ENCODE measurements around the gene MAP7D3.

DNA sequence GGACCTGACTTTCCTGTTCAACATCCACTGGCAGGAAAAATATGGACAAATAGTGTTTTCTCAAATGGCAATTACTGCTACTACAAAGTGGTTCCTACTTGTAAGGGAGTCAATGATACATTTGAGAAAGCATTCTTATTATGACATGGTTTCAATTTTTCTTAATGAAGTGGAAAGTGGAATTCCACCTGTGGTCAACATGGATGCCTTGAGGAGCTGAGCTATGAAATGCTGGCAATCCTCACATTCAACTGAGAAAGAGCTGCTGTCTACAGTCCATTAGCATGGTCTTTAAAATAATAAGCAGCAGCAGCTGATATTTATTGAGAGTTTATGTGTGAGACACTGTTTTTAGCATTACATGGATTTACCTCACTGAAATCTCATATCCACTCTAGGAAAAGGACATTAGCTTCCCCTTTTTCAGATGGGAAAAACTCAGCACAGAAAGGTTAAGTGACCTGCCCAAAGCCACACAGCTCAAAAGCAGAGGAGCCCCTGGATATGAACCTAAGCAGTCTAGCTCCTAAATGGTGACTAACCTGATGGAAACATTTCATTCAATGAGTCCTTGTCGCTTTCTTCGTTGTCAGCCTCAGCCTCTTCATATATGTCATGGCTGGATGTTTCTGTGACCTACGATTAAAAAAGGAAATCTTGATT is 29.2 kb downstream of the MAP7D3 start:
- TF ChIP-seq POLR2AphosphoS5 (IDR thresholded peaks at IDR 0.05) (no peak), EZH2 (IDR thresholded peaks at IDR 0.05; ENCODE audit: borderline replicate concordance, insufficient read depth, low read length, poor library complexity, severe bottlenecking) (no peak), MXI1 (conservative IDR thresholded peaks at IDR 0.05; ENCODE audit: poor library complexity, severe bottlenecking) (no peak)
- TF ChIP-seq, protein P1, sequence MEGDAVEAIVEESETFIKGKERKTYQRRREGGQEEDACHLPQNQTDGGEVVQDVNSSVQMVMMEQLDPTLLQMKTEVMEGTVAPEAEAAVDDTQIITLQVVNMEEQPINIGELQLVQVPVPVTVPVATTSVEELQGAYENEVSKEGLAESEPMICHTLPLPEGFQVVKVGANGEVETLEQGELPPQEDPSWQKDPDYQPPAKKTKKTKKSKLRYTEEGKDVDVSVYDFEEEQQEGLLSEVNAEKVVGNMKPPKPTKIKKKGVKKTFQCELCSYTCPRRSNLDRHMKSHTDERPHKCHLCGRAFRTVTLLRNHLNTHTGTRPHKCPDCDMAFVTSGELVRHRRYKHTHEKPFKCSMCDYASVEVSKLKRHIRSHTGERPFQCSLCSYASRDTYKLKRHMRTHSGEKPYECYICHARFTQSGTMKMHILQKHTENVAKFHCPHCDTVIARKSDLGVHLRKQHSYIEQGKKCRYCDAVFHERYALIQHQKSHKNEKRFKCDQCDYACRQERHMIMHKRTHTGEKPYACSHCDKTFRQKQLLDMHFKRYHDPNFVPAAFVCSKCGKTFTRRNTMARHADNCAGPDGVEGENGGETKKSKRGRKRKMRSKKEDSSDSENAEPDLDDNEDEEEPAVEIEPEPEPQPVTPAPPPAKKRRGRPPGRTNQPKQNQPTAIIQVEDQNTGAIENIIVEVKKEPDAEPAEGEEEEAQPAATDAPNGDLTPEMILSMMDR (IDR thresholded peaks at IDR 0.05; ENCODE audit: poor library complexity, severe bottlenecking): no peak
- TF ChIP-seq, protein P2, sequence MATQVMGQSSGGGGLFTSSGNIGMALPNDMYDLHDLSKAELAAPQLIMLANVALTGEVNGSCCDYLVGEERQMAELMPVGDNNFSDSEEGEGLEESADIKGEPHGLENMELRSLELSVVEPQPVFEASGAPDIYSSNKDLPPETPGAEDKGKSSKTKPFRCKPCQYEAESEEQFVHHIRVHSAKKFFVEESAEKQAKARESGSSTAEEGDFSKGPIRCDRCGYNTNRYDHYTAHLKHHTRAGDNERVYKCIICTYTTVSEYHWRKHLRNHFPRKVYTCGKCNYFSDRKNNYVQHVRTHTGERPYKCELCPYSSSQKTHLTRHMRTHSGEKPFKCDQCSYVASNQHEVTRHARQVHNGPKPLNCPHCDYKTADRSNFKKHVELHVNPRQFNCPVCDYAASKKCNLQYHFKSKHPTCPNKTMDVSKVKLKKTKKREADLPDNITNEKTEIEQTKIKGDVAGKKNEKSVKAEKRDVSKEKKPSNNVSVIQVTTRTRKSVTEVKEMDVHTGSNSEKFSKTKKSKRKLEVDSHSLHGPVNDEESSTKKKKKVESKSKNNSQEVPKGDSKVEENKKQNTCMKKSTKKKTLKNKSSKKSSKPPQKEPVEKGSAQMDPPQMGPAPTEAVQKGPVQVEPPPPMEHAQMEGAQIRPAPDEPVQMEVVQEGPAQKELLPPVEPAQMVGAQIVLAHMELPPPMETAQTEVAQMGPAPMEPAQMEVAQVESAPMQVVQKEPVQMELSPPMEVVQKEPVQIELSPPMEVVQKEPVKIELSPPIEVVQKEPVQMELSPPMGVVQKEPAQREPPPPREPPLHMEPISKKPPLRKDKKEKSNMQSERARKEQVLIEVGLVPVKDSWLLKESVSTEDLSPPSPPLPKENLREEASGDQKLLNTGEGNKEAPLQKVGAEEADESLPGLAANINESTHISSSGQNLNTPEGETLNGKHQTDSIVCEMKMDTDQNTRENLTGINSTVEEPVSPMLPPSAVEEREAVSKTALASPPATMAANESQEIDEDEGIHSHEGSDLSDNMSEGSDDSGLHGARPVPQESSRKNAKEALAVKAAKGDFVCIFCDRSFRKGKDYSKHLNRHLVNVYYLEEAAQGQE (IDR thresholded peaks at IDR 0.05; ENCODE audit: borderline replicate concordance): no peak

Measured in neural cell (in vitro differentiated cells).